NB4 (cell line): ENCODE data around the gene MYO7B.

ENCODE experiments used
- CTCF ChIP-seq: IDR thresholded peaks from one replicate; pipeline ENCODE4 v1.5.1; 2012; ENCODE audit warnings: low read depth, low read length
- MAX ChIP-seq: IDR thresholded peaks from 2 replicates; pipeline ENCODE4 v1.6.1; 2011; ENCODE audit warnings: low read depth, low read length
- MYC ChIP-seq: IDR thresholded peaks from 2 replicates; pipeline ENCODE4 v1.6.1; 2011; ENCODE audit warnings: low read depth, low read length
- POLR2A ChIP-seq: IDR thresholded peaks from 2 replicates; pipeline ENCODE4 v1.6.1; 2011; ENCODE audit warnings: mild to moderate bottlenecking; ENCODE audit not compliant: insufficient read length; ENCODE audit errors: extremely low read depth

- TF ChIP-seq POLR2A (no peak), CTCF (no peak), MAX (no peak), MYC (no peak)
Measured at GRCh38 chr2:127619203-127619590, 83.7 kb downstream of the MYO7B start.
